GM12878 (cell line): ENCODE measurements around the gene ASIC2.

Source experiments
- CTCF ChIP-seq, 3 experiments: IDR thresholded peaks in 2 of 3; conservative IDR thresholded peaks in 1 of 3; 2 replicates each; pipeline ENCODE4 v1.5.1; 2011; ENCODE audit warnings: low read depth in 3 of 3, low read length in 3 of 3, mild to moderate bottlenecking in 3 of 3, control low read depth in 2 of 3, moderate library complexity in 2 of 3, inconsistent platforms in 1 of 3, mixed read lengths in 1 of 3; ENCODE audit not compliant: control insufficient read depth in 2 of 3, insufficient read depth in 1 of 3; ENCODE audit errors: extremely low read depth in 1 of 3
- EZH2 ChIP-seq: IDR thresholded peaks from 2 replicates; pipeline ENCODE4 v1.6.1; 2012; ENCODE audit warnings: low read depth, mild to moderate bottlenecking, control low read depth, inconsistent platforms, low read length, borderline replicate concordance; ENCODE audit not compliant: control insufficient read depth
- JUND ChIP-seq: IDR thresholded peaks from 2 replicates; pipeline ENCODE4 v1.6.1; 2012; ENCODE audit warnings: low read depth, mild to moderate bottlenecking, low read length, improper control_type of control experiment, moderate library complexity
- MXI1 ChIP-seq: fragments of 150-350 bp; IDR thresholded peaks from 2 replicates; pipeline ENCODE4 v1.6.1; 2011; ENCODE audit warnings: low read depth, mild to moderate bottlenecking, inconsistent platforms, low read length, improper control_type of control experiment
- NFIC ChIP-seq: IDR thresholded peaks from 2 replicates; pipeline ENCODE4 v1.6.1; 2012; ENCODE audit warnings: low read depth, mild to moderate bottlenecking, inconsistent platforms, low read length, moderate library complexity
- SPI1 ChIP-seq: IDR thresholded peaks from 2 replicates; pipeline ENCODE4 v1.6.1; 2011; ENCODE audit warnings: low read depth, mild to moderate bottlenecking, low read length, moderate library complexity, borderline replicate concordance; ENCODE audit not compliant: insufficient read depth
- TCF3 ChIP-seq: IDR thresholded peaks from 2 replicates; pipeline ENCODE4 v1.6.1; 2012; ENCODE audit warnings: low read depth, mild to moderate bottlenecking, low read length, borderline replicate concordance; ENCODE audit not compliant: insufficient read depth
- USF1 ChIP-seq: IDR thresholded peaks from 2 replicates; pipeline ENCODE4 v1.6.1; 2011; ENCODE audit warnings: borderline replicate concordance, low read depth, mild to moderate bottlenecking, moderate library complexity, mixed read lengths, low read length; ENCODE audit not compliant: insufficient read depth; ENCODE audit errors: extremely low read length
- ZBTB40 ChIP-seq: fragments of 450-650 bp; IDR thresholded peaks from 2 replicates; pipeline ENCODE4 v1.6.1; 2016; ENCODE audit warnings: mild to moderate bottlenecking, moderate library complexity, borderline replicate concordance
- ZNF207 ChIP-seq: fragments of 450-650 bp; IDR thresholded peaks from 2 replicates; pipeline ENCODE4 v1.6.1; 2014; ENCODE audit warnings: antibody characterized with exemption, mild to moderate bottlenecking, borderline replicate concordance

- TF ChIP-seq JUND (no peak), CTCF (IDR thresholded peaks at IDR 0.05 in 2 of 3, conservative IDR thresholded peaks at IDR 0.05 in 1 of 3; ENCODE audit: control insufficient read depth in 2 of 3, extremely low read depth in 1 of 3, insufficient read depth in 1 of 3, low read depth in 3 of 3, low read length in 3 of 3) (no peak), EZH2 (no peak), TCF3 (no peak), ZBTB40 (no peak), NFIC (no peak), ZNF207 (no peak), SPI1 (no peak), USF1 (no peak), MXI1 (no peak)
Measured at GRCh38 chr17:33202796-33203495, 90.1 kb downstream of the ASIC2 start.
